NOMO-1 treated with DMSO at 0.1 percent for 48 hours (cell line): ENCODE measurements around the gene IPMK.
"Not testable (repeated sequence)": the region's sequence is repeated elsewhere in the genome, so short reads cannot be mapped to it uniquely, and the experiment has no call there.

Experiments
- DNase-seq: peaks from one replicate; lab custom pipeline; 2025; ENCODE audit not compliant: unreplicated experiment; lab: John Stamatoyannopoulos, UW

The IPMK gene

GRCh38 chr10:58268454-58268945 lies 806 bp upstream of the IPMK start:
- DNase-seq: peak; percentile 31

- peak; percentile 98 for DNase-seq
These were observed 625 bp downstream of the IPMK start for GRCh38 chr10:58266826-58267712.

- DNase-seq: peak; percentile 74
These were observed 1.5 kb downstream of the IPMK start for GRCh38 chr10:58266003-58266825.

- DNase-seq: no peak
These were observed 2.4 kb downstream of the IPMK start for GRCh38 chr10:58265249-58265648.

- peak; percentile 50 for DNase-seq
These were observed 2.9 kb downstream of the IPMK start for GRCh38 chr10:58264780-58265179.

GRCh38 chr10:58262766-58263165 lies 4.9 kb downstream of the IPMK start:
- no peak for DNase-seq

- DNase-seq: no peak
These were observed 7.4 kb downstream of the IPMK start for GRCh38 chr10:58260334-58260733.

- DNase-seq: no peak
These were observed 8.6 kb downstream of the IPMK start for GRCh38 chr10:58258977-58259692.

GRCh38 chr10:58256013-58256780 lies 11.5 kb downstream of the IPMK start:
- not testable (repeated sequence) for DNase-seq

GRCh38 chr10:58254644-58255043 lies 13.1 kb downstream of the IPMK start:
- no peak for DNase-seq

- DNase-seq: no peak
These were observed 14.5 kb downstream of the IPMK start for GRCh38 chr10:58253184-58253583.

GRCh38 chr10:58244666-58245065 lies 23.0 kb downstream of the IPMK start:
- not testable (repeated sequence) for DNase-seq

- DNase-seq: not testable (repeated sequence)
These were observed 23.5 kb downstream of the IPMK start for GRCh38 chr10:58244242-58244641.

- not testable (repeated sequence) for DNase-seq
These were observed 23.9 kb downstream of the IPMK start for GRCh38 chr10:58243801-58244200.

- no peak for DNase-seq
These were observed 24.4 kb downstream of the IPMK start for GRCh38 chr10:58243269-58243668.

GRCh38 chr10:58241346-58241745 lies 26.3 kb downstream of the IPMK start:
- DNase-seq: no peak

GRCh38 chr10:58240531-58240930 lies 27.2 kb downstream of the IPMK start:
- no peak for DNase-seq

GRCh38 chr10:58239561-58240169 lies 28.0 kb downstream of the IPMK start:
- no peak for DNase-seq

GRCh38 chr10:58237014-58237834 lies 30.5 kb downstream of the IPMK start:
- no peak for DNase-seq
